Progenitor cell of endocrine pancreas (in vitro differentiated cells): ENCODE measurements around the gene DGKK. TPM values are rescaled to one million over a fixed set of nuclear protein-coding genes. Genes with fewer than 3 reads are reported as not detected.

Experiments
- DNase-seq: peaks from one replicate; pipeline ENCODE4 v3.0.0; 2021; ENCODE audit warnings: low spot score; ENCODE audit not compliant: unreplicated experiment
- H3K27ac Mint-ChIP-seq: 2 replicates; pipeline ENCODE4 v1.8.0; 2021; ENCODE audit warnings: mild to moderate bottlenecking, moderate library complexity, mixed read lengths
- H3K27me3 Mint-ChIP-seq: 2 replicates; pipeline ENCODE4 v1.8.0; 2021; ENCODE audit warnings: mixed read lengths
- H3K36me3 Mint-ChIP-seq: 2 replicates; pipeline ENCODE4 v1.8.0; 2022; ENCODE audit warnings: mixed read lengths; ENCODE audit not compliant: insufficient read depth
- H3K4me1 Mint-ChIP-seq: 2 replicates; pipeline ENCODE4 v1.8.0; 2021; ENCODE audit warnings: low read depth, mixed read lengths
- H3K4me3 Mint-ChIP-seq: 2 replicates; pipeline ENCODE4 v1.8.0; 2021; ENCODE audit warnings: low read depth, mild to moderate bottlenecking, moderate library complexity, mixed read lengths
- H3K9me3 Mint-ChIP-seq: 2 replicates; pipeline ENCODE4 v1.8.0; 2021; ENCODE audit warnings: low read depth, mixed read lengths
- long read RNA-seq: library from polyadenylated mRNA; unstranded; transcript quantifications from one replicate; pipeline ENCODE4 v2.0.0, GENCODE V29; 2020
- total RNA-seq: library from RNA; stranded (reverse); gene quantifications from 2 replicates; pipeline ENCODE4 v1.2.1, GENCODE V29; 2021
- TF ChIP-seq, protein P1 (sequence below): fragments of 200-600 bp; sonication (generic); IDR thresholded peaks from one replicate; pipeline ENCODE4 v1.5.0; 2021; ENCODE audit warnings: antibody characterized with exemption, mild to moderate bottlenecking; ENCODE audit not compliant: unreplicated experiment

The DGKK gene, protein sequence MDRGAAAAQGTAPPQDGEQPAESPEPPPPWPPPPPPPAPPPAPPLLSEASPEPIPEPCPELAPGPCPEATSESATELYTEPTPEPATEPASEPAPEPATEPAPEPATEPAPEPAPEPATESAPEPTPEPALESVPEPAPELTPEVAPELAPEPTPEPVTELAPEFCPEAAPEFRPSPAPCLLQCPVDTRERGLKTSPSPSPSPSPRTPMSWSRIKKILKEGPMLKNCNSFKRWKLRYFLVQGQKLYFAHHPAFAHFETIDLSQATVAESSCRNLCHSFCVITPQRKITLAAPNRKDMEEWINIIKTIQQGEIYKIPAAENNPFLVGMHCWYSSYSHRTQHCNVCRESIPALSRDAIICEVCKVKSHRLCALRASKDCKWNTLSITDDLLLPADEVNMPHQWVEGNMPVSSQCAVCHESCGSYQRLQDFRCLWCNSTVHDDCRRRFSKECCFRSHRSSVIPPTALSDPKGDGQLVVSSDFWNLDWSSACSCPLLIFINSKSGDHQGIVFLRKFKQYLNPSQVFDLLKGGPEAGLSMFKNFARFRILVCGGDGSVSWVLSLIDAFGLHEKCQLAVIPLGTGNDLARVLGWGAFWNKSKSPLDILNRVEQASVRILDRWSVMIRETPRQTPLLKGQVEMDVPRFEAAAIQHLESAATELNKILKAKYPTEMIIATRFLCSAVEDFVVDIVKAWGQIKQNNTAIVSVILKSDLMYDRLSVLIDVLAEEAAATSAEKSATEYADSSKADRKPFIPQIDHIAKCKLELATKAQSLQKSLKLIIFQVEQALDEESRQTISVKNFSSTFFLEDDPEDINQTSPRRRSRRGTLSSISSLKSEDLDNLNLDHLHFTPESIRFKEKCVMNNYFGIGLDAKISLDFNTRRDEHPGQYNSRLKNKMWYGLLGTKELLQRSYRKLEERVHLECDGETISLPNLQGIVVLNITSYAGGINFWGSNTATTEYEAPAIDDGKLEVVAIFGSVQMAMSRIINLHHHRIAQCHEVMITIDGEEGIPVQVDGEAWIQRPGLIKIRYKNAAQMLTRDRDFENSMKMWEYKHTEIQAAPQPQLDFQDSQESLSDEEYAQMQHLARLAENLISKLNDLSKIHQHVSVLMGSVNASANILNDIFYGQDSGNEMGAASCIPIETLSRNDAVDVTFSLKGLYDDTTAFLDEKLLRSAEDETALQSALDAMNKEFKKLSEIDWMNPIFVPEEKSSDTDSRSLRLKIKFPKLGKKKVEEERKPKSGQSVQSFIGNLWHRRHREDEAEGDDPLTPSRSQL
- 1.1 and 1.2 TPM in 2 replicates for total RNA-seq
- long read RNA-seq, partial matches to known transcripts: 0 of 1 reads
- long read RNA-seq, other reads (novel, unspliced or antisense): 1 of 1 reads

DNA sequence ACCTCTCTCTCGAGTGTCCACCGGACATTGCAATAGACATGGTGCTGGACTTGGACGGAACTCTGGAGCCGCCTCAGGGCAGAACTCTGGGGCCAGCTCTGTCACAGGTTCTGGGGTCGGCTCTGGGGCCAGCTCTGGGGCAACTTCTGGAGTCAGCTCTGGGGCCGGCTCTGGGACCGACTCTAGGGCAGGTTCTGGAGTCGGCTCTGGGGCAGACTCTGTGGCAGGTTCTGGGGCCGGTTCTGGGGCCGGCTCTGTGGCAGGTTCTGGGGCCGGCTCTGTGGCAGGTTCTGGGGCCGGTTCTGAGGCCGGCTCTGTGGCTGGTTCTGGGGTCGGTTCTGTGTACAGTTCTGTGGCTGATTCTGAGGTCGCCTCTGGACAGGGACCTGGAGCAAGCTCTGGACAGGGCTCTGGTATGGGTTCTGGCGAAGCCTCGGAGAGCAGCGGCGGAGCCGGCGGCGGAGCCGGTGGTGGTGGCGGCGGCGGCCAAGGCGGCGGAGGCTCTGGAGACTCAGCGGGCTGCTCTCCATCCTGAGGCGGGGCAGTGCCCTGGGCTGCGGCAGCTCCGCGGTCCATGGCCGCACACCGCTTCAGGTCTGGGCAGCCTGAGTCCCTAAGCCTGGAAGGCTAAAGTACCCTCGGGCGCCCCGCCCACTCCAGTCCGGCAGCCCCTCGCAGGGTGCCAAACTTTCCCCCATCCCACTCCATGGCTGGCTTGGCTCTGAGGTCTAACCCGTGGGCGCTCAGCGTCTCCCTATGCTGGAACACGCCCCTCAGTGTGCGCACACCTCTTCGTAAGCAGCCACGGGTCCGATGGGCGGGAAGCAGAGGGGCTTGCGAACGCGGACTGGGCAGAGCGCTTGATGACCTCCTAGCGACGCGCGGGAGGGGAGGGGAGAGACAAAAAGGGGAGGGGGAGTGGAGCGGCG lies at the start of gene DGKK:
Gene DGKK (minus strand): TSS at position 723 of the 929 bp plus-strand sequence. CDS start 147 bp downstream, at position 576.
- no peak within 1 kb of the TSS for H3K27ac Mint-ChIP-seq
- H3K27me3 Mint-ChIP-seq: peaks cover 56% of the 10 kb centered on the region
- peak; percentile 40 for DNase-seq
- peaks cover 8% of the 10 kb centered on the region for H3K9me3 Mint-ChIP-seq
- TF ChIP-seq, protein P1, sequence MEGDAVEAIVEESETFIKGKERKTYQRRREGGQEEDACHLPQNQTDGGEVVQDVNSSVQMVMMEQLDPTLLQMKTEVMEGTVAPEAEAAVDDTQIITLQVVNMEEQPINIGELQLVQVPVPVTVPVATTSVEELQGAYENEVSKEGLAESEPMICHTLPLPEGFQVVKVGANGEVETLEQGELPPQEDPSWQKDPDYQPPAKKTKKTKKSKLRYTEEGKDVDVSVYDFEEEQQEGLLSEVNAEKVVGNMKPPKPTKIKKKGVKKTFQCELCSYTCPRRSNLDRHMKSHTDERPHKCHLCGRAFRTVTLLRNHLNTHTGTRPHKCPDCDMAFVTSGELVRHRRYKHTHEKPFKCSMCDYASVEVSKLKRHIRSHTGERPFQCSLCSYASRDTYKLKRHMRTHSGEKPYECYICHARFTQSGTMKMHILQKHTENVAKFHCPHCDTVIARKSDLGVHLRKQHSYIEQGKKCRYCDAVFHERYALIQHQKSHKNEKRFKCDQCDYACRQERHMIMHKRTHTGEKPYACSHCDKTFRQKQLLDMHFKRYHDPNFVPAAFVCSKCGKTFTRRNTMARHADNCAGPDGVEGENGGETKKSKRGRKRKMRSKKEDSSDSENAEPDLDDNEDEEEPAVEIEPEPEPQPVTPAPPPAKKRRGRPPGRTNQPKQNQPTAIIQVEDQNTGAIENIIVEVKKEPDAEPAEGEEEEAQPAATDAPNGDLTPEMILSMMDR: no peak
- peaks cover 3% of the 10 kb centered on the region for H3K4me1 Mint-ChIP-seq
- no peaks in the 10 kb centered on the region for H3K36me3 Mint-ChIP-seq
- peak within 1 kb of the TSS; percentile 70 for H3K4me3 Mint-ChIP-seq

DNA sequence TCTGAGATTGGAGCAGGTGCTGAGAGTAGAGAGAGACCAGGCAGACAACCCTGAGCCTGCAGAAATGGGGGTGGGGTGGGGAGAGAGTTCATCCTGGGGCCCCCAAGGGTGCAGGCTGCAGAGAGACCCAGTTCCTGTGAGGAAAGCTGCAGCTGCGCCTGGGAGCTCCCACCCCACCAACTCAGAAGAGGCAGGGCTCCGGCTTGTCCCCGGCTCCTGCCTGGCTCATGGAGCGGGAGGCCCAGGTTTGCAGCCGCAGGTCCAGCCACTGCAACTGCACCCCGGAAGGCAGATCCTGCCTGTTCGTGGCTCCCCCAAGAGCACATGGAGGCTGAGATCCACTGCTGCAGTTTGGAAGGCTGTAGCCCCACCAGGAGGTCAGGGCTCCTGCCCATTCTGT lies 44.2 kb upstream of the DGKK start:
- Mint-ChIP-seq H3K4me1 (no peaks in the 10 kb centered on the region), H3K27me3 (no peaks in the 10 kb centered on the region)

GRCh38 chrX:50497114-50497513 lies 26.5 kb upstream of the DGKK start:
- Mint-ChIP-seq H3K9me3 (peaks cover 29% of the 10 kb centered on the region), H3K4me3 (no peak overlapping the region), H3K27ac (no peak overlapping the region), H3K36me3 (peaks cover 2% of the 10 kb centered on the region), H3K4me1 (no peaks in the 10 kb centered on the region), H3K27me3 (peaks cover 4% of the 10 kb centered on the region)
- DNase-seq: no peak
- TF ChIP-seq, protein P1: no peak

More for the DNA sequence above, 44.2 kb upstream of the DGKK start:
- TF ChIP-seq, protein P1: no peak
- Mint-ChIP-seq H3K36me3 (peaks cover 3% of the 10 kb centered on the region), H3K4me3 (no peak overlapping the region), H3K9me3 (peaks cover 20% of the 10 kb centered on the region), H3K27ac (no peak overlapping the region)
- no peak for DNase-seq

DNA sequence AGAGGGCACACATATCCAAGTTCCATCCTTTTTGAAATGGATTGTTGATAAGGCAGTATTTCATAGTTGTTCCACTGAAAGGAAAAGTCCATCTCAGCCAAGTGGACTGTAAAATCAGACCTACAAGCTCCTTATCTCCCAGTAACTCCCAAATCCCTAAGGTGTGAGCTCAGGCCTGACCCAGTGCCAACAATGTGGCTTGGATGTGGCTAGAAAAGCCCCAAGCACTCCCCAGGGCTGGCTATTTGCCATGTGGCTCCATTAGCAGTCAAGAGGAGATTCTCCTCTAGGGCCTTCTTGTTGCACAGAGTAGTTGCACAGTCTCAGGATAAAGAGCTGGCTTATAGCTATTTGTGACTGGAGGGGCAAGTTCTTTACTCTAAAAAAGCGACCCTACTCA lies 25.0 kb upstream of the DGKK start:
- no peak for DNase-seq
- Mint-ChIP-seq H3K9me3 (peaks cover 28% of the 10 kb centered on the region), H3K27me3 (peaks cover 4% of the 10 kb centered on the region), H3K4me1 (no peaks in the 10 kb centered on the region), H3K27ac (no peak overlapping the region), H3K36me3 (peaks cover 2% of the 10 kb centered on the region), H3K4me3 (no peak overlapping the region)
- TF ChIP-seq, protein P1: no peak
